ENCODE data around the gene DAB2IP.
A peak's percentile ranks its signal among the peaks of the same experiment; 100 is the strongest.

Gene DAB2IP

DNA sequence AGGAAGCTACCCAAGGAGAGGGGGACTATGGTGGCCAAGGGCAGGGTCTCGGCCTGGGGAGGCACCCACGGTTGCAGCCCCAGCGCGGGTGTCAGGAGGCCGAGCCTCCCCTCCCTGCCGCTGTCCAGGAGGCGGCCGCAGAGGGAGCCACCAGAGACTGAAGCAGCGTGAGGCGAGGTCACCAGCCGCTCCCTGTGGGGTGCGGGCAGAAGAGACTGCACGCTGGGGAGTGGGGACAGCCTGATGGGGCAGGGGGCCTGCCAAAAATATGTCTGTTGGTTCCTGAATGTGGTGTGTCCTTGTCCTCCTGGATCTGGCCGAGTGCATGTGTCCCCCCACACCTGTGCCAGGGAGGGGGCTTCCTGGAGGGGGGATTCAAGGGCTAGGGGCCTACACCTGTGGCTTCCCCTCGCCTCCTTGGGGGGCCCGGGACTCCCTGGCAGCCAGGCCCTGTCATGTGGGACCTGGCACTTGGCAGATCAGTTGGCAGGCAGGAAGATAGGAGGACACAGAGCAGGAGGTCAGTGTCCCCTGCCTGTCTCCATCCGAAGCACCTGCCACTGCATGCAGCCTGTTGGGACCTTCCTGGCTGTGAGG, 131.2 kb downstream of the DAB2IP start:
- H3K4me3 ChIP-seq (ENCODE audit: low read depth, low read length): no peak overlapping the region
- POLR2A ChIA-PET: interaction anchor here (0.7 kb wide), 1 partner anchor 9 kb away, joined by 4 read pairs; no protein-coding TSS in a partner anchor
- H3K4me1 ChIP-seq (ENCODE audit: control insufficient read depth, insufficient read depth, low read length): no peaks in the 10 kb centered on the region
- TF ChIP-seq SETDB1 (IDR thresholded peaks at IDR 0.05; ENCODE audit: insufficient read length, low read length) (no peak), ZNF133 (tag by site-specific recombination; IDR thresholded peaks at IDR 0.05) (no peak), ZBTB7A (tag by site-specific recombination; IDR thresholded peaks at IDR 0.05; ENCODE audit: low read depth) (no peak), ZFHX2 (tag by site-specific recombination; conservative IDR thresholded peaks at IDR 0.05) (no peak), HOXD13 (CRISPR knock-in tag; IDR thresholded peaks at IDR 0.05; ENCODE audit: borderline replicate concordance) (no peak), ZNF157 (tag by site-specific recombination; IDR thresholded peaks at IDR 0.05) (no peak), TCF7L2 (IDR thresholded peaks at IDR 0.05; ENCODE audit: borderline replicate concordance, low read depth, low read length) (no peak), ZNF155 (tag by site-specific recombination; IDR thresholded peaks at IDR 0.05) (no peak), ZNF48 (tag by site-specific recombination; IDR thresholded peaks at IDR 0.05) (no peak), ZNF629 (tag by site-specific recombination; IDR thresholded peaks at IDR 0.05) (no peak), ZNF571 (tag by site-specific recombination; IDR thresholded peaks at IDR 0.05) (no peak), ZBTB26 (tag by site-specific recombination; optimal IDR thresholded peaks at IDR 0.05) (no peak), ZNF2 (tag by site-specific recombination; IDR thresholded peaks at IDR 0.05) (no peak), HOXA7 (CRISPR knock-in tag; IDR thresholded peaks at IDR 0.05; ENCODE audit: borderline replicate concordance) (no peak), PRDM1 (tag by site-specific recombination; IDR thresholded peaks at IDR 0.05) (no peak), ZNF335 (tag by site-specific recombination; conservative IDR thresholded peaks at IDR 0.05) (no peak), ZNF549 (tag by site-specific recombination; IDR thresholded peaks at IDR 0.05) (no peak)
- TF ChIP-seq, protein P1, sequence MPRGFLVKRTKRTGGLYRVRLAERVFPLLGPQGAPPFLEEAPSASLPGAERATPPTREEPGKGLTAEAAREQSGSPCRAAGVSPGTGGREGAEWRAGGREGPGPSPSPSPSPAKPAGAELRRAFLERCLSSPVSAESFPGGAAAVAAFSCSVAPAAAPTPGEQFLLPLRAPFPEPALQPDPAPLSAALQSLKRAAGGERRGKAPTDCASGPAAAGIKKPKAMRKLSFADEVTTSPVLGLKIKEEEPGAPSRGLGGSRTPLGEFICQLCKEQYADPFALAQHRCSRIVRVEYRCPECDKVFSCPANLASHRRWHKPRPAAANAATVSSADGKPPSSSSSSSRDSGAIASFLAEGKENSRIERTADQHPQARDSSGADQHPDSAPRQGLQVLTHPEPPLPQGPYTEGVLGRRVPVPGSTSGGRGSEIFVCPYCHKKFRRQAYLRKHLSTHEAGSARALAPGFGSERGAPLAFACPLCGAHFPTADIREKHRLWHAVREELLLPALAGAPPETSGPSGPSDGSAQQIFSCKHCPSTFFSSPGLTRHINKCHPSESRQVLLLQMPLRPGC (tag by site-specific recombination; IDR thresholded peaks at IDR 0.05): no peak
- H3K9me3 ChIP-seq (ENCODE audit: control insufficient read depth, insufficient read depth, low read depth, low read length): no peaks in the 10 kb centered on the region
- no peak overlapping the region for H3K27ac ChIP-seq (ENCODE audit: extremely low read depth, low read depth, low read length)
- CTCF ChIA-PET: no interaction called here
- H3K36me3 ChIP-seq (ENCODE audit: control insufficient read depth in 2 of 2, insufficient read depth in 1 of 2, low read length in 2 of 2): peaks cover 0 to 52% of the 10 kb centered on the region in 2 experiments; a peak in 1 of 3 replicates

DNA sequence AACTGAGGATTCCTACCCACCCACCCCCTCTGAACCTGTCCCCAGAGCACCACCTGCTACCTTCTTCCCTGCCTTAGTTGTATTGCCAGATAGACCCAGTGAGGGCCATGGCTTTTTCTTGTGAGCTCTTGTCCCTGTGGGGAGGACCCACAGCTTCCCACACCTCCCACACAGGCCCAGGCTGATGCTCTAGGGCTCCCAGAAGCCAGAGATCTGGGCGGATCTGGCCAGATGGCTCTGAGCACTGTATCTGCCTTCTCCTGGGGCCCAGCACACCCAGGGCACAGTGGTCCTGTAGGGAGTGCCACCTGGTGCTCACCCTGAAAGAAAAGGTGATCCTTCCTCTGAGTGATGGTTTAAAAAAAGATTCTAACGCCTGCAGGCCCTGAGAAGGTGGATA, 131.7 kb downstream of the DAB2IP start:
- Histone ChIP-seq H3K9me3 (ENCODE audit: control insufficient read depth, insufficient read depth, low read depth, low read length) (no peaks in the 10 kb centered on the region), H3K36me3 (ENCODE audit: control insufficient read depth in 2 of 2, insufficient read depth in 1 of 2, low read length in 2 of 2) (peaks cover 0 to 47% of the 10 kb centered on the region in 2 experiments; a peak in 1 of 3 replicates), H3K27ac (ENCODE audit: extremely low read depth, low read depth, low read length) (no peak overlapping the region), H3K4me1 (ENCODE audit: control insufficient read depth, insufficient read depth, low read length) (no peaks in the 10 kb centered on the region), H3K4me3 (ENCODE audit: low read depth, low read length) (no peak overlapping the region)
- TF ChIP-seq ZNF132 (tag by site-specific recombination; IDR thresholded peaks at IDR 0.05; ENCODE audit: borderline replicate concordance): no peak
- peak; percentile 39; the same call in 1 of the 2 replicates for TF ChIP-seq ZFHX2 (tag by site-specific recombination; conservative IDR thresholded peaks at IDR 0.05)
- TF ChIP-seq ZNF302 (tag by site-specific recombination; IDR thresholded peaks at IDR 0.05; ENCODE audit: low read depth): no peak
- TF ChIP-seq PRDM1 (tag by site-specific recombination; IDR thresholded peaks at IDR 0.05): no peak
- ChIA-PET CTCF (no interaction called here), POLR2A (interaction anchor here (0.7 kb wide), 1 partner anchor 9 kb away, joined by 4 read pairs; no protein-coding TSS in a partner anchor)
